Inflammatory macrophage treated with lipopolysaccharide for 4 hours (primary cell): ENCODE data around the gene THEM4.

ENCODE experiments used
- DNase-seq: peaks from one replicate; pipeline ENCODE4 v3.0.0-alpha.2; 2020

Gene THEM4

GRCh38 chr1:151909167-151910149 lies at the start of gene THEM4:
Gene THEM4, minus strand, starts transcription at chr1:151909511. Its CDS starts 53 bp downstream, at chr1:151909458.
- peak; percentile 97 for DNase-seq

DNA sequence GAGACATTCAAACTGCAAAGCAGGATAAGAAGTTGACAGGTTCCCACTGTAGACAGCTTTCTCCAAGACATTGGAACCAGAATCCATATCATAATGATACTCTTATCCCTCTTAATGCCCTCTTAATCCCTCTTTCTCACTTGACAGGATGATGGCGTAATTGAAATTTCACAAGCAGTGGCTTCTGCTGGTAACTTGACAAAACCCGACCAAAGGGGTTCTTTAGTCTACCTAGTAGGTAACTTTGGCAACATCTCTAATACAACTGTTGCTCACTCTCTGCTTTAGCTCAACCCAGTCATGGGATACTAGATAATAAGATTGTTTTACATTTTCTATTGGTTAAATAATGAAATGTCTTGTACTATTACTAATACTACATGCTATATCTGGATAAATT lies 49.6 kb upstream of the THEM4 start:
- peak; percentile 52 for DNase-seq

DNA sequence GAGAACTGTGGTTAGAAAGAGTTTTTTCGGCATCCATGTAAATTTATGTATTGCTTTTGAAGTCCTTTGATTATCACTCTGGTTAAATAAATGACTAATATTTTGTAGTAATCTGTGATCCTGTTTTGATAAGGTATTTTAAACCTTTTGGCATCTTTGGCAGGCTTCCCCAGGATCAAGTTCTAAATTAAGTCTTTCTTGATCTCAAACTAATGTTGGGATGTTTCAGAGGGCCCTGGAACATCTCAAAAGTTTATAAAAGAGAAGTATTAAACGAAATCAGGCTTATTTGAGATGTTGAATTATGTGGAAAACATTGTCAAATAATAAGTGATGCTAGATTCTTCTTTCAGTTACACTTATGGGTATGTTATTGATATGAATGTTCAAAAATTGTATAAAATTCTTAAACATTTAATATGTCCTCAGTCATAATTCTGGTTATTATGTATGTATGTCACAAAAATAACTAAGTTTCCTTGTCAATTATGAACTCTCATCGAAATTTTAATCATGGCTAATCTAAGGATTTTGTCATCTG lies 47.7 kb upstream of the THEM4 start:
- DNase-seq, result no peak

- no peak for DNase-seq
Measured at GRCh38 chr1:151953409-151954094, 44.2 kb upstream of the THEM4 start.

DNA sequence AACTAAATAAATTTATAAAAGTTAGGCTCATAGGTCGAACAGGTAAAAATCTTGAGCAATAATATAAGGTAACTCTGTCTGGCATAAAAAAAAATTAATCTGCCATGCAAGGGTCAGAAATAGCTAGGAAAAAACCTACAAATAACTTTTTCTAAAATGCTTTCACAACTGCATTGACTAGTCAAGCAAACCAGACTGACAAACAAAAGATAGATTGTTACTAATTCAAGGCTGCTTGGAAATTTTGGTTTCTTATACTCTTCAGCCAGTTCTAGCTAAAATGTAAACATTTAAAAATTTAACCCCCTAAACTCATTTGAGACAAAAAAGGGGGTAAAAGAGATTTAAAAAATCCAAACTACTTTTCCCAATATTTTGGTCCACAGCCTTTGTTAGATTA lies 43.5 kb upstream of the THEM4 start:
- DNase-seq, result no peak

- no peak for DNase-seq
Measured at GRCh38 chr1:151949371-151950193, 40.3 kb upstream of the THEM4 start.

- DNase-seq, result no peak
Measured at GRCh38 chr1:151948506-151948905, 39.2 kb upstream of the THEM4 start.

- no peak for DNase-seq
Measured at GRCh38 chr1:151947140-151947539, 37.8 kb upstream of the THEM4 start.

DNA sequence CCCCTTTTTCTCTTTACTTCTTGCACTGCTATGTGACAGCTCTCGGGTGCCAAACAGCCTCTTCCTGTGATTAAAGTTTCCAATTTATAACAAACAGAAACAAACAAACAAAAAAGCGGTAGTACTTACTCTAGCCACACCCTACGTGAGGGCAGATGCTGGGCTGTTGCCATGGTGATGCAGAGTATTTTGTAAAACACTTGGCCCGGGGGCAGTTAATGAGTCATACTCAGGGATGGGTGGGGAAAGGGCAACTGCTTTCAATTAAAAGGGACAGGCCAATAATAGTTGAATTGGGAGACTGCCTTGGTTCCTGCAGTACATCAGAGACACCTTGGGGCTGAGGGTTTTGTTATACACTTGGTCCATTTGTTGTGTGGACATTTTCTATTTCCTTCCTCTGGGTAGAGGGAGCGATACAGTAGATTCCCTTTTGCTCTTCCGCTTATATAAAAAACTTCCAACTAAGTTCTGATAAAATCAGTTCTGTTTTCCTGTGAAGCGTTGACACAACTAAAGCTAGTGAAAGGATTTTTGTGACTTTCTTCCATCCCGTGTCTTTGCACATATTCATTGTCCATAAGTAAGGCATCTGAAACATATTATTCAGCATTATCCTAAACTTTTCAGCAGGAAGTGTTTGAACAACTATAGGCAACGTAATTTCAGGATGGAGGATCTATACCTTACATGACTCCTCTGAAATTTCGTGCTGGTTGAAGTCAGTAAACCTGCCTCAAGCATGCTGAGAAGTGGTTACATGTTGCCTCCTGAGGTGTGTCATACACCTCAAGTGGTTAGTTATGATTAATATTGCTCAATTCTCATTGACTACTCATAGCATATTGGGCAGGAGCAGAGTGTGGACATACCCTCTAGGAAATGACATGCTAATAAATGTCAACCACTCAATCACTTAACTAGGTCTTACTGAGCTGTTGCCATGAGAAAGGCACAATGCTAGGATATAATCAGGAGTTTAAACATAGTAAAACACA lies 36.7 kb upstream of the THEM4 start:
- DNase-seq, result peak; percentile 99

- DNase-seq, result no peak
Measured at GRCh38 chr1:151944857-151945575, 35.7 kb upstream of the THEM4 start.

- peak; percentile 90 for DNase-seq
Measured at GRCh38 chr1:151944126-151944856, 35.0 kb upstream of the THEM4 start.

DNA sequence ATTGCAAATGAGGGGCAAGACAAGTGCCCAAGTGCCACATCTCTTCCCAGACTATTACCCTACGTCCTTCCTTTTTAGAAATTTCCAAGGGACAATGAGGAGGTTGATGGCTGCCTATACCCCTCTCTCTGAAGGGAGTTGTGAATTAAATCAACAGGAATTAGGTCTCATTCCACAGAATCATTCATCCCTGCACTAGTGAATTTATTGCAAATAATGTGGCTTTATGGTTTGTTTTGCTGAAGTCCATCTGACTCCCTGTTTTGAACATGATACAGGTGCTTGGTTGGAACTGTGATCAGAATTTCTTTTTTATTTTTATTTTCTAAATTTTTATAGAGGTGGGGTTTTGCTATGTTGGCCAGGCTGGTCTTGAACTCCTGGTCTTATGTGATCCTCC lies 34.3 kb upstream of the THEM4 start:
- DNase-seq, result no peak

DNA sequence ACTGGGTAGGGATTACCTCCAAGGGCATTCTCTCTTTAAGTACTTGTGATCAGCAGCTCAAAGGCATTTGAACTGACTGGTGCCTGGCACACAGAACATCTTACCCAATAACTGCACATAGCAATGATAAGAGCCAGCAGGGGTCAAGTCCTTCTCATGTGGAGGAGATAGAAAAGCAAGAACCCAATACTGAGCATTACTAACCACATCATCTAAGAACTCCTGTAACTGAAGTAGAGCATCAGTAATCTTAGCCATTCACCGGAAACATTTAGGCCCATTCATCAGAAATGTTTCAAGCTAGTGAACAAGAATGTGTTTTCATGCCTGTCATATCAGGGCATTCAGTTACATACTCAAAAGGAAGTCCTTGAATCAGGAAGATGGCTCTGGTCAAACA lies 33.6 kb upstream of the THEM4 start:
- no peak for DNase-seq

DNA sequence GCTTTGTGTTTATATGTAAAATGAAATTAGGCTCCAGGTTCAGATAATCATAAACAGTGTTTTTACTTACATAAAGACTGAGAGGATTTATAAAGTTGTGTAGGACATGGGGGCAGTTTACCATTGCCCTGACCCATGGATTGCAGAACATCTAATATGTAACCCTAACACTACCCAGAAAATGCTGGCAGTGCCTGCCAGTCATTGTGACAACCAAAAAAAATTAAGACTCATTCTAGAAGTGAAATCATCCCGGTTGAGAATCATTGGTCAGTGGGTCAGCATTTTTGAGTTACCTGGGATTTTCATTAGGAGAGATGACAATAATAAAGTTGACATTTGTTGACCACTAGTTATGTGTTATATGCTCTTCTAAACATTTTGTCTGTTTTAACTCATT lies 31.2 kb upstream of the THEM4 start:
- DNase-seq, result peak; percentile 54

- DNase-seq, result peak; percentile 67
Measured at GRCh38 chr1:151939779-151940178, 30.5 kb upstream of the THEM4 start.

DNA sequence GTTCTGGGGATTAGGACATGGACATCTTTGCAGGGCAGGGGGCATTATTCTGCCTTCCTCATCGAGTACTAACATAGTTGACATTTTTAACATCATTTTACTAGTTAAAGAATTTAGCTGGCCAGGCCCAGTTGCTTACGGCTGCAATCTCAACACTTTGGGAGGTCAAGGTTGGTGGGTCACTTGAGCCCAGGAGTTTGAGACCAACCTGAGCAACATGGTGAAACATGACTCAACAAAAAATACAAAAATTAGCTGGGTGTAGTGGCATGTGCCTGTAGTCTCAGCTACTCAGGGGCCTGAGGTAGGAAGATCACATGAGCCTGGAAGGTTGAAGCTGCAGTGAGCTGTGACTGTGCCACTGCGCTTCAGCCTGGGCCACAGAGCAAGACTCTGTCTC lies 29.8 kb upstream of the THEM4 start:
- DNase-seq, result no peak

DNA sequence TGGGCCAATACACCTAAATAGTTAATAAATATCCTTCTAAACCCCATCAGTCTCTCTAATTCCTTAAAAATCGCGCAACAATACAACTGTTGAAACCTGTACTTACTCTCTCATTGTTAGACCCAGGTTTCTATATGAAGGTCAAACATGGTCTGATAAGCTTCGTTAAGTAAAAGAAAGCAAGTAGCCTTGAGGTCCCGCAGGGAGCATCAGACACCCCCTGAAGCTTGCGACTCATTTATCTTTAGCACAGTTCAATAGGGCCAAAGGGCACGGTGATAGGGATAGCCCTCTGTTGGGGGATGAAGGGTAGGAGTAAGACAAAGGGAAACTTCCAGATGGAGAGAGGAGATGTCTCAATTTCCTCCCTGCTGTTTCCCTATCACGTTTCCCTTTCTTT lies 27.3 kb upstream of the THEM4 start:
- no peak for DNase-seq

DNA sequence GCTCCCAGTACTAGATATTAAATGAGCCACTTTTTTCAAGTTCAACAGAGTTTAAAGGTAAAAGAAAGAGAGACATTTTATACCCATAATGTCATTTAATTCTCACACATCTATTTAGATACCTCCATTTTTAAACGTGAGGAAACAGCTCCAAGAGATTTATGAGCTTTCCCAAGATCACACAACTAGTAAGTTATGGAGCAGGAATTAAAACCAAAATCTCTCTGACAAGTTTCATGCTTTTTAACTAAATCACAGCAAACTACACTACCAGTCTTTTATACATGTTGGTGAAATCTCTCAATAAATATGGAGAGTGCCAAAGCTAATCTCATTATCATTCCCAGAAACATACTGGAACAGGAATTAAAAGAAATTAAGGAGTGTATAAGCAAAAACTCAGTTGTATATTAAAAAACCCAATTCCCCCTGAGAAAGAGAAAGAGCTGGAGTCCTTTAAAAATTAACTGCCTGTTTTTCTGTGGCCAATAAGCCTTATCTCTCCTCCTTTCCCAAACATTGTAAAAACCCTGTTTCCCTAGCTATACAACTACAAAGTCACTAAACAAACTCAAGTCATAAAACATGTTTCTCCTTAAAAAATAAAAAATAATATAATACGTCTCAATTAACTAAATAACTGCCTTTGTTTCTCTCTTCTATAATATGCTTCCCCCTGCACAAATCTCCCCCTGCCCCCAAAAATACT lies 26.7 kb upstream of the THEM4 start:
- no peak for DNase-seq

DNA sequence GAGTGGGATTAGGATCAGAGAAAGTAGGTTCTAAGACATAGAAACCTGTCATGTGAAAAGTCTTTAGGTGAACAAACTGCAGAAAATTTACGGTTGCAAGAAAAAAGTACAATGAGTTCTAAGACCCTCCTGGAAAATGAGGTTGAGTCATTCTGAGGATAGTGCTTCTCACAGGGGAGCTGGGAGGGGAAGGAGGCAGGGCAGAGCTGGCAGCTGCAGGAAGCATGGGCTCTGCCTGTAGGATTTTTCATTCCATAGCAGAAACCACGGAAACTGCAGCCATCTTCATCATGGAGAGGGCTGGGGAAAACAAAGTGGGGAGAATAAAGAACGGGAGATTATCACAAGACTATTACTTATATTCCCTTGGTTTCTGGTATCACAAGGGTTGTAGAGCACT lies 25.8 kb upstream of the THEM4 start:
- DNase-seq, result no peak
